ENCODE data around the gene BRMS1. TPM values are rescaled to one million over a fixed set of nuclear protein-coding genes. Genes with fewer than 3 reads are reported as not detected.
"Not testable (repeated sequence)": the region's sequence is repeated elsewhere in the genome, so short reads cannot be mapped to it uniquely, and the experiment has no call there.

The BRMS1 gene, protein sequence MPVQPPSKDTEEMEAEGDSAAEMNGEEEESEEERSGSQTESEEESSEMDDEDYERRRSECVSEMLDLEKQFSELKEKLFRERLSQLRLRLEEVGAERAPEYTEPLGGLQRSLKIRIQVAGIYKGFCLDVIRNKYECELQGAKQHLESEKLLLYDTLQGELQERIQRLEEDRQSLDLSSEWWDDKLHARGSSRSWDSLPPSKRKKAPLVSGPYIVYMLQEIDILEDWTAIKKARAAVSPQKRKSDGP
- total RNA-seq, result 10 to 100 TPM; 47.4 to 48.0 TPM

DNA sequence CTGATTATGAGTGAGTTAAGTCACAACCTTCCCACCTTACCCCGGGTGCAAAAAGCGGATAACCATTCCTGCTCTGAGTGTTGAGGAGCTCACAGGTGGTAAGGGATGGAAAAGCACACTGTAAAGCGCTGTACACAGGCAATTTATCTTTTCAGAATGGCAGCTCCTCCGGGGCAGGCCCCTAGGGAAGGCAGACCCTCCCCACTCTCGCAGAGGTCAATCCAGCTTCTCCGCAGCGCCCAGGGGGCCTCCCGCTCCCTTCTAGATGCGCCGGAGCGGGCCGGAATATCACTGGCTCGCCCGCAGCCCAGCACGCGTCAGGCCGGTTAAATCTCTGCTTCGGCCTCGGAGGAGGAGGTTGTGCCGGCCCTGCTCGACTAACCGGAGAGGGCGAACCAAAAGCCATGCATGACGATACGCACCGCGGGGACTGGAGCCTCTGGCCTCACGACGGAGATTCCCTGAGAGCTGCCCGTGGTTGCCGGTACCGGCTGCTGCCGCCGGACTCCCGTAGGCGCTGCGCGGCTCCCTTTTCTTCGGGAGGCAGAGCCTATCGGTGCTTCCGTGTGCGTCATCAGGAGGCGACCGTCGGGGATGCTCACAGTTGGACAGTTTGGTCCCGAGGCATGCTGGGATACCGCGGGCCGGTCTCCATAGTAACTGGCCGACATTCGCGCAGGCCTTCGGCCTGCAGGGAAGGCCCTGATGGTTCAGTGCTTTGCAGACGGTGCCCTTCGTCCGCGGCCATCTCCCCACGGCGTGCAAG lies at the start of gene BRMS1:
Gene BRMS1, minus strand, starts transcription at position 555 of the 766 bp plus-strand sequence. CDS start 2,870 bp downstream, outside the sequence.
- Mint-ChIP-seq H3K9me3 (no peaks in the 10 kb centered on the region), H3K4me3 (peak within 1 kb of the TSS; percentile 97), H3K27me3 (peaks cover 4% of the 10 kb centered on the region), H3K36me3 (ENCODE audit: low read depth) (peaks cover 18% of the 10 kb centered on the region), H3K27ac (peak within 1 kb of the TSS; percentile 94), H3K4me1 (peaks cover 51% of the 10 kb centered on the region)
- ChIA-PET CTCF (interaction anchor here (0.6 to 2.3 kb wide), 7 partner anchors 10 to 63 kb away, joined by 3 to 10 read pairs (median 5); partner anchors contain the start of gene RIN1), POLR2A (no interaction called here)
- DNase-seq, result peak; percentile 99

DNA sequence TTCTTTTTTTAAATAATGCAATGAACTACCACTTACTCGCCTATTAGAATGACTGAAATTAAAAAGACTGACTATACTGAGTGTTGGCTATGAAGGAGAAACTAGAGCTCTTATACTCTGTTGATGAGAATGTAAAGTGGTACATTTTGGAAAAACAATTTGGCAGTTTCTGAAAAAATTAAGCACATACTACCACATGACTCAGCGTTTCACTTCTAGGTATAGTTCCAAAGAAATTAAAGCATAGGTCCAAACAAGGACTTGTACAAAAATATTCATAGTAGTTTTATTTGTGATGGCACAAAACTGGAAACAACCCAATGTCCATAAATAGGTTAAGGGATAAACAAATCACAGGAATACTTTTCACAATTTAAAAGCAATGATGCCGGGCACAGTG lies 49.0 kb upstream of the BRMS1 start:
- CTCF ChIA-PET, result no interaction called here
- H3K27me3 Mint-ChIP-seq, result peaks cover 5% of the 10 kb centered on the region
- H3K27ac Mint-ChIP-seq, result no peak overlapping the region
- H3K9me3 Mint-ChIP-seq, result no peaks in the 10 kb centered on the region
- POLR2A ChIA-PET, result no interaction called here
- H3K4me3 Mint-ChIP-seq, result no peak overlapping the region
- no peaks in the 10 kb centered on the region for H3K36me3 Mint-ChIP-seq (ENCODE audit: low read depth)
- DNase-seq, result no peak
- H3K4me1 Mint-ChIP-seq, result peaks cover 2% of the 10 kb centered on the region

DNA sequence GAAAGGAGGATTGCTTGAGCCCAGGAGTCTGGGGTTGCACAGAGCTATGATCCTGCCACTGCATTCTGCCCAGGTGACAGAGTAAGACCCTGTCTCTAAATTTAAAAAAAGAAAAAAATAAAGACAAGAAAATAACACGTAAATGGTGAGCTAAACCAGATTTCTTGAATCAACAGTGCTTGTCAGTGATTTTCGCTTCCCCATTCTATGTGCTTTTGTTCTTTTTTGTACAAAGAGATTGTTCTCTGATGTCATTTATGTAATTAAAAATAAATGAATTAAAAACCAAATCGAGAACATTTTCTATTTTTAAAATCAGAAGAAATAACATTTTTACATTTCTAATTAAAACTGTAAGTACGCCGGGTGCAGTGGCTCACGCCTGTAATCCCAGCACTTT lies 46.4 kb upstream of the BRMS1 start:
- Mint-ChIP-seq H3K27ac (no peak overlapping the region), H3K27me3 (peaks cover 5% of the 10 kb centered on the region), H3K36me3 (ENCODE audit: low read depth) (no peaks in the 10 kb centered on the region), H3K4me1 (peaks cover 6% of the 10 kb centered on the region), H3K9me3 (no peaks in the 10 kb centered on the region), H3K4me3 (no peak overlapping the region)
- no peak for DNase-seq
- POLR2A ChIA-PET, result interaction anchor here (0.6 kb wide), 1 partner anchor 1366 kb away, joined by 4 read pairs; no protein-coding TSS in a partner anchor
- CTCF ChIA-PET, result interaction anchor here (3.2 kb wide), 1 partner anchor 80 kb away, joined by 18 read pairs; no protein-coding TSS in a partner anchor

DNA sequence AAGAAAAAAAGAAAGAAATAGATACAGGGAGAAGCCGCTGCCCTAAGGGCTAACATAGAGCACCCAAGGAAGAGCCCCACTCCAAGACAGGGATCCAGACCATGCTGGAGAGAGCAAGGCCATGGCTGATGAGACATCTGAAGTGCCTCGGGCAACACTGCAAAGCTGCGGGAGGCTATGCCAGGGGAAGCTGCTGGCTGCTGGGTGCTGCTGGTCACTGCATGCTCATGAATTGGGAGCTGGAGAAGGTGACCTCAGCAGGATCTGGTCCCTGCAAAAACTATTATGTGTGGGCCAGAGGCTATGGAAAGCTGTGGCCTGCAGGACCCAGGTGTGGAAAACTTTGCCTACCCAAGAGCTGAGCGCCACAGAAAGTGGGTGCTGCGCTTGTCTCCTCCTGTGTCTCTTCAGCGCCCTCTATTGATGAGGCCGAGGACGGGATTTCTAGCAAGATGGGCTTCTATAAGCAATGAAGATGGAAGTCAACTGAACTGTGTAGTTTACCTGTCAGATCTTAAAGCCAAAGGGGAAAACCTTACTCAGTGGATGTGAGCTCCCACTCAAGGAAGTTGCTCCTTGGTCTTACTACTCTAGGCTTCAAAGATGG lies 44.0 kb upstream of the BRMS1 start:
- Mint-ChIP-seq H3K9me3 (no peaks in the 10 kb centered on the region), H3K4me1 (peaks cover 10% of the 10 kb centered on the region), H3K27me3 (peaks cover 5% of the 10 kb centered on the region), H3K36me3 (ENCODE audit: low read depth) (no peaks in the 10 kb centered on the region), H3K27ac (no peak overlapping the region), H3K4me3 (no peak overlapping the region)
- POLR2A ChIA-PET, result interaction anchor here (0.6 kb wide), 1 partner anchor 100 kb away, joined by 5 read pairs; the partner anchor contains the start of gene YIF1A
- CTCF ChIA-PET, result interaction anchor here (0.6 to 3.2 kb wide), 27 partner anchors 11 to 1089 kb away, joined by 3 to 18 read pairs (median 4); partner anchors contain the start of genes MRPL11 and SLC29A2
- DNase-seq, result peak; percentile 87

DNA sequence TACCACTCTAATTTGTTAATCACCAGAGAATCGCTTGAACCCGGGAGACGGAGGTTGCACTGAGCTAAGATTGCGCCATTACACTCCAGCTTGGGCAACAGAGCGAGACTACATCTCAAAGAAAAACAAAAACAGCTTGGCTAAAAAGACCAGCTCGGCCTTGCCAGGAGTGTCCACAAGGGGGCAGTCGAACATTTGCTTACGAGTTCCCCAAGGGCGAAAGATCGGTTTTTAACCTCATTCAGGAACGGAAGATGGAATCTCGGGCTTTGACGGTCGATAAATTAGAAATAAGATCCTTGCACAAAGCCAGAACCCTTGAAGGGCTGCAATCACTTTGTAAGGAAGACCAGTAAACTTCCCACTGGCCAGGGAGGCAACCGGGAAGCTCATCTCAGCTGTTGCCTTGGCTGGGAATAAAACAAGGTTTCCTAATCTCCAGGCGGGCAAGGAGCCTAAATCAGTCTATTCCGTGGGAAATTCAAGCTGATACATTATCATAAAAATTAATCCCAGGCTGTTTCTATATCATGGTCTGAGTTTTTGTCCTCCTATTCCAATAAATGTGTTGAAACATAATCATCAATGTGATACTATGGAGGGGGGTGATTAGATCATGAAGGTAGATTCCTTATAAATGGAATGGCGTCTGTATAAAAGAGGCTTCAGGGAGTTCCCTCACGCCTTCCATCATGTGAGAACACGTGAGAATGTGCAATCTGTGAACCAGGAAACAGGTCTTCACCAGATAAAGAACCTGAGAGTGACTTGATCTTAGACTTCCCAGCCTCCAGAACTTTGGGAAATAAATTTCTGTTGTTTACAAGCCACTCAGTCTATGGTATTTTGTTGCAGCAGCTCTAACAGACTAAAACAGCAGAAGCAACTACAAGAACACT lies 41.5 kb upstream of the BRMS1 start:
- peaks cover 10% of the 10 kb centered on the region for H3K4me1 Mint-ChIP-seq
- ChIA-PET POLR2A (interaction anchor here (0.6 kb wide), 1 partner anchor 244 kb away, joined by 4 read pairs; no protein-coding TSS in a partner anchor), CTCF (interaction anchor here (0.6 to 2.4 kb wide), 23 partner anchors 9 to 1172 kb away, joined by 3 to 13 read pairs (median 4); partner anchors contain the start of genes MRPL11 and YIF1A)
- no peaks in the 10 kb centered on the region for H3K36me3 Mint-ChIP-seq (ENCODE audit: low read depth)
- peak; percentile 88 for DNase-seq
- peaks cover 5% of the 10 kb centered on the region for H3K27me3 Mint-ChIP-seq
- H3K9me3 Mint-ChIP-seq, result no peaks in the 10 kb centered on the region
- H3K4me3 Mint-ChIP-seq, result no peak overlapping the region
- no peak overlapping the region for H3K27ac Mint-ChIP-seq

DNA sequence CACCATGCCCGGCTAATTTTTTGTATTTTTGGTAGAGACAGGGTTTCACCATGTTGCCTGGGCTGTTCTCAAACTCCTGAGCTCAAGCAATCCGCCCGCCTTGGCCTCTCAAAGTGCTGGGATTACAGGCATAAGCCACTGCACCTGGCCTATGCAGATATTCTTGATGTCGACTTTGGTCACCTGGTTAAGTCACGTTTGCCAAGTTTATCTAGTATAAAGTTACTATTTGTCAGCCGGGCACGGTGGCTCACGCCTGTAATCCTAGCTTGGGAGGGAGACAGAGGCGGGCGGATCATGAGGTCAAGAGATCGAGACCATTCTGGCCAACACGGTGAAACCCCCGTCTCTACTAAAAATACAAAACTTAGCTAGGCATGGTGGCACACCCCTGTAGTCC lies 39.4 kb upstream of the BRMS1 start:
- H3K4me1 Mint-ChIP-seq, result peaks cover 10% of the 10 kb centered on the region
- H3K4me3 Mint-ChIP-seq; H3K27me3 Mint-ChIP-seq; H3K27ac Mint-ChIP-seq; DNase-seq; POLR2A ChIA-PET; H3K36me3 Mint-ChIP-seq (ENCODE audit: low read depth); H3K9me3 Mint-ChIP-seq: not testable (repeated sequence)
- CTCF ChIA-PET, result interaction anchor here (0.5 to 1.2 kb wide), 3 partner anchors 12 to 1895 kb away, joined by 3 to 5 read pairs (median 3); partner anchors contain the start of gene SLC29A2

DNA sequence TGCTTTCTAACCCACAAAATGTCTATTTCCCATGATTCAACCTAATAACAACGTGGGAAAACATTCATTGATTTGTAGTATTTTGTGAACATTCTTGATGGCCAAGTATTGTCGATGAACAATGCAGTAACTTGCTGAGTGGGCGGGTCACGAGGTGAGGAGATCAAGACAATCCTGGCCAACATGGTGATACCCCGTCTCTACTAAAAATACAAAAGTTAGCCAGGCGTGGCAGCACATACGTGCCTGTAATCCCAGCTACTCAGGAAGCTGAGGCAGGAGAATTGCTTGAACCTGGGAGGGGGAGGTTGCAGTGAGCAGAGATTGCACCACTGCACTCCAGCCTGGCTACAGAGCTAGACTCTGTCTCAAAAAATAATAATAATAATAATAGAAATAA lies 35.4 kb upstream of the BRMS1 start:
- H3K36me3 Mint-ChIP-seq (ENCODE audit: low read depth); H3K4me1 Mint-ChIP-seq; H3K27ac Mint-ChIP-seq; H3K27me3 Mint-ChIP-seq; H3K4me3 Mint-ChIP-seq; DNase-seq; POLR2A ChIA-PET; H3K9me3 Mint-ChIP-seq: not testable (repeated sequence)
- CTCF ChIA-PET, result interaction anchor here (0.7 to 0.9 kb wide), 2 partner anchors 46 to 388 kb away, joined by 3 read pairs; no protein-coding TSS in a partner anchor

DNA sequence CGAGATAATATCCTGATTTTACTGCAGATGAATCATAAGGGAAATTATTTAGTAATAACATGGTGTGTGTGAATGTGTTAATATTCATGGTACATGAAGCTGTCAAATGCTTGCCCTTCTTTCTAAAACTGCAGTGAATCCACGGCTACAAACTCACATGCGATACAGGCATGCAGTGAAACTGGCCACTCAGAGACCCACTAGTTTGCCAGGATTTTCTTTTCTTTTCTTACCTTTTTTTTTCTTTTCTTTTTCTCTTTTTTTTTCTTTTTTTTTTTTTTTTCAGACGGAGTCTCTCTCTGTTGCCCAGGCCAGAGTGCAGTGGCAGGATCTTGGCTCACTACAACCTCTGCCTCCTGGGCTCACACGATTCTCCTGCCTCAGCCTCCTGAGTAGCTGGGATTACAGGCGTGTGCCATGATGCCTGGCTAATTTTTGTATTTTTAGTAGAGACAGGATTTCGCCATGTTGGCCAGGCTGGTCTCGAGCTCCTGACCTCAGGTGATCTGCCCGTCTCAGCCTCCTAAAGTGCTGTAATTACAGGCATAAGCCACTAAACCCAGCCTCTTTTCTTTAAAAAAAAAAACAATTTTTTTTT lies 28.9 kb upstream of the BRMS1 start:
- H3K27me3 Mint-ChIP-seq; POLR2A ChIA-PET; H3K4me3 Mint-ChIP-seq; H3K9me3 Mint-ChIP-seq; H3K27ac Mint-ChIP-seq; H3K36me3 Mint-ChIP-seq (ENCODE audit: low read depth); DNase-seq: not testable (repeated sequence)
- CTCF ChIA-PET, result interaction anchor here (0.6 to 1.8 kb wide), 4 partner anchors 11 to 193 kb away, joined by 3 to 4 read pairs (median 4); no protein-coding TSS in a partner anchor
- peaks cover 26% of the 10 kb centered on the region for H3K4me1 Mint-ChIP-seq

DNA sequence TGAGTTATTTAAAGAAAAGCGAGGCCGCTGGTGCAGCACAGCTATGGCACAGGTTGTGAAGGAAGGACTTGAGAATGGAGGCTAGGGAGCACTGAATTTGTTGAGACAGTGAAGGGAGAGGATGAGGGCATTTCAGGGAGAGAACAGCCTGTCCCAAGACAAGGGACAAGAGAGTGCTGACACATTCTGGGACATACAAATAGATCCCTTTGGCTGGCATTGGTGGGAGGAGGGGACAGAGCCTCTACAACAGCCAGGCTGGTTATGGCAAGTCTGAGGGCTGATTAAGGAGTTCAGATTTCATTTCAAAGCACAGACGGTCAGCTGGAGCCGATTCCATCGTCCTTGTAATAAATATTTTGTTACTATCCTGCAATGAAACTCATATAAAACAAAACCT lies 28.4 kb upstream of the BRMS1 start:
- Mint-ChIP-seq H3K4me1 (peaks cover 26% of the 10 kb centered on the region), H3K27ac (no peak overlapping the region), H3K36me3 (ENCODE audit: low read depth) (no peaks in the 10 kb centered on the region), H3K4me3 (no peak overlapping the region), H3K9me3 (no peaks in the 10 kb centered on the region), H3K27me3 (peaks cover 5% of the 10 kb centered on the region)
- no peak for DNase-seq
- POLR2A ChIA-PET, result no interaction called here
- CTCF ChIA-PET, result interaction anchor here (0.6 to 1.8 kb wide), 4 partner anchors 15 to 62 kb away, joined by 3 to 4 read pairs (median 4); no protein-coding TSS in a partner anchor

DNA sequence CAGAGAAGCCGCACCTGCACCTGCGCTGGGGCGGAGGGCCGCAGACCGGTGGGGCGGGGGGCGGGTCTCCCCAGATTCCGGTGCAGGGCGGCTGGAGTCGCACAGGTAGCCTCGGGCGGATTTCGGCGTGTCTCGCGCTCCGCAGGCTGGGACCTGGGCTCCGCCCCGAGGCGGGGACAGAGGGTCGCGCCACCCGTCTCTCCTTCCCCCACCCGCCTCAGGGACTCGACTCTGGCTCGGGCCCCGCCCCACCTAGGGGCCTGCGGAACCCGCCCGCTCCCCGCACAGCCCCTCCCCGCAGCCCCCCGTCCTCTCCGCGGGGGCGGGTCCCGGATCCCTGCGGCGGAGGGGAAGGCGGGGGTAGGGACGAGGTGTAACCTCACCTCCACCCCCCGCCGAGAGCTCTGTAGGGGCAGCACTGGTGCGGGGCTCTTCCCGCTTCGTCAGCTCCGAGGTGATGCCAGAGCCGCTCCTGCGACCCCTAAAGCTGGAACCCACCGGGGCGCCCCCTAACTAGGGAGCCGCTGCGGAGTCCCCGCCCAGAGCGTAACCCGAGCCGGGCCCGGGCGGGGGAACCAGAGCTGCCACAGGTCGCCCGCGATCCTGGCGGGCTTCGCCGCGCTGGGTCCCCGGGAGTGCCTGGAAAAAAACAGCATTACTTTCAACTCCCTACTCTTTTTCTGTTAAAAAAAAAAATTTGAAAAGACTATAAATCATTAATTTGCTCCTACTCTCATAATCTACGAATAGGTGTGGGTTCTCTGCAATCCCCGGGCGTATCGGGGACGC lies 26.9 kb upstream of the BRMS1 start, which contains the start of gene SLC29A2:
Gene SLC29A2, minus strand, starts transcription at position 134 of the 789 bp plus-strand sequence. CDS start 169 bp downstream, outside the sequence.
- H3K27me3 Mint-ChIP-seq, result peaks cover 2% of the 10 kb centered on the region
- peak within 1 kb of the TSS; percentile 98 for H3K27ac Mint-ChIP-seq
- H3K9me3 Mint-ChIP-seq, result no peaks in the 10 kb centered on the region
- CTCF ChIA-PET, result interaction anchor here (0.5 to 1.2 kb wide), 10 partner anchors 13 to 1183 kb away, joined by 3 to 5 read pairs (median 4); partner anchors contain the start of gene MRPL11
- H3K4me3 Mint-ChIP-seq, result peak within 1 kb of the TSS; percentile 85
- POLR2A ChIA-PET, result interaction anchor here (0.7 kb wide), 1 partner anchor 10 kb away, joined by 5 read pairs; no protein-coding TSS in a partner anchor
- peaks cover 26% of the 10 kb centered on the region for H3K4me1 Mint-ChIP-seq
- peak; percentile 81 for DNase-seq
- H3K36me3 Mint-ChIP-seq (ENCODE audit: low read depth), result no peaks in the 10 kb centered on the region
